T-helper 2 cell treated with Interferon-gamma antibody and Interleukin-4, amounts not matched to agents 100 ng/mL and 5 ng/mL, for 36 hours (primary cell): Measurements from ENCODE around the gene UFD1. TPM values are rescaled to one million over a fixed set of nuclear protein-coding genes. Genes with fewer than 3 reads are reported as not detected.

ENCODE experiments used
- intact Hi-C: fragments of 100-400 bp; cut with micrococcal nuclease; formaldehyde crosslinking; loops from one replicate; pipeline ENCODE4 v1.15.1; 2023
- total RNA-seq: library from RNA; stranded (reverse); gene quantifications from 2 replicates; pipeline ENCODE4 v1.2.3, GENCODE V29; 2022

Gene UFD1, protein sequence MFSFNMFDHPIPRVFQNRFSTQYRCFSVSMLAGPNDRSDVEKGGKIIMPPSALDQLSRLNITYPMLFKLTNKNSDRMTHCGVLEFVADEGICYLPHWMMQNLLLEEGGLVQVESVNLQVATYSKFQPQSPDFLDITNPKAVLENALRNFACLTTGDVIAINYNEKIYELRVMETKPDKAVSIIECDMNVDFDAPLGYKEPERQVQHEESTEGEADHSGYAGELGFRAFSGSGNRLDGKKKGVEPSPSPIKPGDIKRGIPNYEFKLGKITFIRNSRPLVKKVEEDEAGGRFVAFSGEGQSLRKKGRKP
- total RNA-seq: 100 and 108 TPM in 2 replicates

- intact Hi-C loops: loop anchor here (1.0 to 5.0 kb wide), 7 partner anchors 32 to 357 kb away; partner anchors contain the start of genes C22orf39, CLTCL1, DGCR2 and ESS2
Measured at GRCh38 chr22:19478901-19479354, at the start of gene UFD1. TSS of gene UFD1 (minus strand) at chr22:19479193. CDS start at chr22:19479085, 108 bp downstream.

GRCh38 chr22:19527861-19528417, 48.9 kb upstream of the UFD1 start:
- intact Hi-C loops: no loop called here

- intact Hi-C loops: no loop called here
Measured at GRCh38 chr22:19527321-19527721, 48.3 kb upstream of the UFD1 start.

DNA sequence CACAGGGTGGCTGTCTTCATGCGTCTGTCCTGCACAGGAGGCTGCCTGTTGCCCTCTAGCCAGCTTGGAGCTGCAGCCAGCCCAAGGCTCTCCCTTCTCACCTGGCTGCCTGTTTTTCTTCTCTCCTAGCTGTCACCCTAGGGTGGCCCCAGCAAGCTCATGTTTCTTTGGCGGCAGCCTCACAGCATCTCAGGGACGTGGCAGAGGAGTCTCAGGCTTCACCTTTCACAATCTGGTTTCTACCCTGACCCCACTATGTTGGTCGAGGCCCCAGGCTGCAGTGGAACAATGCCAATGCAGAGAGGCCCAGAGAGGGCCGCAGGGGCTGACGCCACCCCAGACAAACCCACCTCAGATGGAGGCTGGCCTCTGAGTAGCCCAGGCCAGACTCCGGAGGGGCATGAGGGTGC, 47.7 kb upstream of the UFD1 start:
- intact Hi-C loops: no loop called here

- intact Hi-C loops: no loop called here
Measured at GRCh38 chr22:19526076-19526701, 47.2 kb upstream of the UFD1 start.

DNA sequence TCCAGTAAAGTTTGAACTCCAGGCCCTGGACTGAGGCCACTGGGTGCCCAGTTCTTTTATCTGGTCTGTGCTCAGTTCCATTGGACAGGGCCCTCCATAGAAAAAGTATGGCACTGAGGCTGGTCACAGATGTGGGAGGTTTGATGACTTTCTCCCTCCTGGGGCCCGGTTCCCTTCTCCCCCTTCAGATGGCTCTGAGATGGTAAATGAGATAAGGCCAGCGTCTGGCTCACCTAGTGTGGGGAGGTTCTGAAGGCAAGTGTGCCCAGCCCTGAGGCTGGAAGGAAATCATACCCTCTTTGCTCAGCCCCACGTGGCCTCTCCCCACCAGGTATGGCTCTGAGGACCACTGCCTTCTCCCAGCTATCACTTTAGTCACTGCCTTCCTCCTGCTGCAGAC, 46.7 kb upstream of the UFD1 start:
- intact Hi-C loops: no loop called here

DNA sequence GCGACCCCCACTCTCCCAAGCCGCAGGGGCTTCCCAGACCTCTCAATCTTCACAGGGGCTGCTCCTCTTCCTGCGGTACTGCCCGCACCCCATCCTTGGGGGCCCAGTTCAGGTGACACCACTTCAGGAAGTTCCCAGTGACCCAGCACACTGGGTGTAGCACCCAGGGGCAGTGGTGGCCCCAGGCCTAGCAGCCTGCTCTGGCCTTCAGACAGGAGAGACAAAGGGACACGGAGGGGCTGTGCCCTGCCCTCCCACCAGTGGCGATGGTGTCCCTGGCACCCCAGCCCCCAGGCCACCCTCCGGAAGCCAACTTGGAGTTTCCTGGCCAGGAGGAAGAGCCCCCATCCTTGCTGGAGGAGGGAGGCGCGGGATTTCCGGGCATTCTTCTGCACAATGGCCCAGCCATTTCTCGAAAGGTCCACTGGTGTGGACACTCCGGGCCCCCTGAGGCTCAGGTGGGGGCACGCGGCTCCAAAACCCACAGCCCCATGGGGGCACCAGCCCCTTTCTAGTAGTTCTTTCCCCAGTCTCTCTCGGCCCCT, 46.2 kb upstream of the UFD1 start:
- intact Hi-C loops: no loop called here

- intact Hi-C loops: no loop called here
Measured at GRCh38 chr22:19524170-19525115, 45.5 kb upstream of the UFD1 start, which contains the start of gene CLDN5. TSS of gene CLDN5 (minus strand) at chr22:19524410. CDS start at chr22:19524255, 155 bp downstream.

GRCh38 chr22:19523240-19524169, 44.5 kb upstream of the UFD1 start:
- intact Hi-C loops: loop anchor here (2.0 kb wide), 1 partner anchor 53 kb away; no protein-coding TSS in a partner anchor

GRCh38 chr22:19522881-19523239, 43.9 kb upstream of the UFD1 start:
- intact Hi-C loops: loop anchor here (2.0 kb wide), 1 partner anchor 54 kb away; no protein-coding TSS in a partner anchor

- intact Hi-C loops: loop anchor here (2.0 kb wide), 1 partner anchor 54 kb away; no protein-coding TSS in a partner anchor
Measured at GRCh38 chr22:19522190-19522880, 43.3 kb upstream of the UFD1 start.

- intact Hi-C loops: no loop called here
Measured at GRCh38 chr22:19520566-19521305, 41.7 kb upstream of the UFD1 start.

- intact Hi-C loops: no loop called here
Measured at GRCh38 chr22:19520007-19520406, 41.0 kb upstream of the UFD1 start.

DNA sequence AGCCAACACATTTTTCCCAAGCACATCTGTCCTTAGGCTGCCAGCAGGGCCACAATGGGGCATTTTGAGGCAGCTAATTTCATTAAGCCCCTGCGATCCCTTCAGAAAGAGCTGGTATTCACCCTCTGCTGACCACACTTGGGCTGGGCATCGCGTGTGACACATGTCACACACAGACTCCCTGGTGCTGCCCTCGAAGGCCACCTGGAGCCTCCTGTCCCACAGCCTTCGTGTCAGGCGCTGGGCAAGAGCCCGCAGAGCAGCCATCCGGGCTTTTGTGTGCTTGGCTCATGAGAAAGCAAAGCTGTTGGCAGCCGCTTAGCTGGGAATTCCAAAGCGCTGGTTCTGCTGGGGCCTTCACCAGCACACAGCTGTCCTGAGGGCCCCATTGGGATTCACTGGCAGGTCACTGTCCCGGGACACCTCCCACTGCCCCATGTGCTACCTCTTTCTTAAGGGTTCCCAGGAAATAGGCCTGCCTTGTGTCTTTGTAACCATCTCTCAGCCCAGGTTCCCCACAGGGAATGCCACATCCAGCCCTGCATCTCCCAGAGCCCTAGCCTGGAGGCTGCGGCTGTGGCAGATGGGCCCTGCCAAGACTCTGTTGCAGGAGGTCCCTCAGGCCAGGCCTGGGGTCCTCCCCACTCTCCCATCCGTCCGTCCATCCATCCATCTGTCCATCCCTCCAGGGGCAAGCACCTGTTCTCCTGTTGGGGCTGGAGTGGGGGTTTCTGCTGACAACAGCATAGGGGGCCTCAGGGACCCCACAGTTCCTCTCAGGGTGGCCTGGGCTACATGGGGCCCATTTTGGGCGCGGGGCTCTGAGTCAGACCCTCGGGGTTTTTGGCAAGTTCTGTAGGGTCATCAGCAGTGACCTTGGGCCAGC, 40.3 kb upstream of the UFD1 start:
- intact Hi-C loops: no loop called here

DNA sequence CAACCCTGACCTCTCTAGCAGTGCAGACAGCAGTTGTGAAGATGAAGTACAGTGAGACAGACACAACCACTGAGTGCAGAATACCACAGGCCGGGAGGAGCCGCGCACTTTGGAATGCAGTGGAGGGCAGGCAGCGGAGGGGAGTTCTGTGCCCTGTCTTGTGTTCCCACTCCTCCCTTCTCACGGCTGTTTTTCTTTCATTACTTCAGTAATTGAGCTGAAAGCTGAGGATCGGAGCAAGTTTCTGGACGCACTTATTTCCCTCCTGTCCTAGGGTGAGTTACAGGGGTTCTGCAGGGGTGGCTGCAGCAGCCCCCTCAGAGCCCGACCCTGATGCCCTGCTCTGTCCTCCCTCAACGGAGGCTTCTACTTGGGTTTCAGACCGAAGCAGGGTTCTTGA, 39.6 kb upstream of the UFD1 start:
- intact Hi-C loops: no loop called here

- intact Hi-C loops: no loop called here
Measured at GRCh38 chr22:19517919-19518611, 39.1 kb upstream of the UFD1 start.

DNA sequence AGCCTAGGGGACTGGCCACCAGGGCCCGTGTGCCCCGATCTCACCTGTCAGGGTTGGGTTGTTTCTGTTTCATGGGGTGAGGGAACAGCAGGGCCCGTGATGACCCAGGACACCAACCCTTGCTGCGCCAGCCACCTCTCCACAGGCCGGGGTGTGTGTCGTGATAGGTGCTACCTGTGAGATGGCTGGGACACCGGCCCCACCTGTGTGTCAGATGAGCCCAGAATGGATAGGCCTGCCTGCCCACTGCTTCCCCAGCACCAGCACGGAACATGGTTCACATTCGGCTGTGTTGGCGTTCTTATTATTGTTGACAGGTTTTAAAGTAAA, 38.1 kb upstream of the UFD1 start:
- intact Hi-C loops: no loop called here
